GM21619 (cell line): ENCODE results near the gene SYTL5.

Source experiments
- ATAC-seq: cut with Tn5 transposase; IDR thresholded peaks from one replicate; pipeline ENCODE4 v1.9.1; 2021; ENCODE audit not compliant: unreplicated experiment

Gene SYTL5

GRCh38 chrX:38138157-38138891, 132.0 kb downstream of the SYTL5 start:
- ATAC-seq = no peak

GRCh38 chrX:38138900-38139299, 132.5 kb downstream of the SYTL5 start:
- ATAC-seq = no peak

GRCh38 chrX:38142610-38143009, 136.3 kb downstream of the SYTL5 start:
- no peak for ATAC-seq

GRCh38 chrX:38149016-38149415, 142.7 kb downstream of the SYTL5 start:
- no peak for ATAC-seq

GRCh38 chrX:38150993-38151392, 144.6 kb downstream of the SYTL5 start:
- no peak for ATAC-seq

GRCh38 chrX:38151441-38151840, 145.1 kb downstream of the SYTL5 start:
- ATAC-seq = no peak

GRCh38 chrX:38154340-38154739, 148.0 kb downstream of the SYTL5 start:
- ATAC-seq = no peak

- ATAC-seq = no peak
Observed at GRCh38 chrX:38154818-38155217, 148.5 kb downstream of the SYTL5 start.

- no peak for ATAC-seq
Observed at GRCh38 chrX:38156838-38157237, 150.5 kb downstream of the SYTL5 start.

GRCh38 chrX:38163193-38163592, 156.8 kb downstream of the SYTL5 start:
- ATAC-seq = no peak

- no peak for ATAC-seq
Observed at GRCh38 chrX:38165023-38165422, 158.7 kb downstream of the SYTL5 start.

- no peak for ATAC-seq
Observed at GRCh38 chrX:38166478-38167083, 160.2 kb downstream of the SYTL5 start.

- no peak for ATAC-seq
Observed at GRCh38 chrX:38170556-38170955, 164.2 kb downstream of the SYTL5 start.

- no peak for ATAC-seq
Observed at GRCh38 chrX:38172596-38172995, 166.2 kb downstream of the SYTL5 start.

GRCh38 chrX:38175139-38175538, 168.8 kb downstream of the SYTL5 start:
- ATAC-seq = no peak

GRCh38 chrX:38178396-38178795, 172.0 kb downstream of the SYTL5 start:
- no peak for ATAC-seq
